Kidney epithelial cell (primary cell): Measurements from ENCODE around the gene DDAH2. TPM values are rescaled to one million over a fixed set of nuclear protein-coding genes. Genes with fewer than 3 reads are reported as not detected.
"Not testable (repeated sequence)": the region's sequence is repeated elsewhere in the genome, so short reads cannot be mapped to it uniquely, and the experiment has no call there.

Experiments used
- DNase-seq: peaks from one replicate; pipeline ENCODE4 v3.0.0-alpha.2; 2010; ENCODE audit warnings: low read depth
- H3K27me3 ChIP-seq: 2 replicates; pipeline ENCODE4 v1.6.0; 2011; ENCODE audit warnings: low read length; ENCODE audit not compliant: control insufficient read depth, insufficient read depth
- H3K36me3 ChIP-seq: 2 replicates; pipeline ENCODE4 v1.5.1; 2011; ENCODE audit warnings: low read length; ENCODE audit not compliant: control insufficient read depth, insufficient read depth
- H3K4me3 ChIP-seq: 2 replicates; pipeline ENCODE4 v1.5.1; 2011; ENCODE audit warnings: low read depth, mild to moderate bottlenecking, control low read depth, low read length
- CTCF ChIP-seq: IDR thresholded peaks from 2 replicates; pipeline ENCODE4 v1.5.1; 2011; ENCODE audit warnings: mild to moderate bottlenecking, moderate library complexity, low read length, control low read depth, inconsistent platforms; ENCODE audit not compliant: insufficient read depth, poor library complexity, severe bottlenecking
- total RNA-seq: library from RNA; depleted of rRNA; stranded (reverse); fragments of >200 nt; gene quantifications from 2 replicates; pipeline ENCODE4 v1.2.3, GENCODE V29; 2015

DDAH2 gene
- total RNA-seq, 1 donor from 2014 or later: 106 TPM

- H3K36me3 ChIP-seq: no peaks in the 10 kb centered on the region
- no peak overlapping the region for H3K4me3 ChIP-seq
- peaks cover 7% of the 10 kb centered on the region for H3K27me3 ChIP-seq
- no peak for DNase-seq
- no peak for TF ChIP-seq CTCF
Measured at GRCh38 chr6:31710523-31711219, 18.4 kb downstream of the DDAH2 start.

- not testable (repeated sequence) for DNase-seq, H3K36me3 ChIP-seq
Measured at GRCh38 chr6:31709157-31709556, 19.9 kb downstream of the DDAH2 start.

GRCh38 chr6:31708224-31708623 is 20.9 kb downstream of the DDAH2 start:
- TF ChIP-seq CTCF: no peak
- H3K4me3 ChIP-seq: no peak overlapping the region
- no peak for DNase-seq

More at GRCh38 chr6:31709157-31709556, 19.9 kb downstream of the DDAH2 start:
- H3K27me3 ChIP-seq, H3K4me3 ChIP-seq: not testable (repeated sequence)

GRCh38 chr6:31707701-31708100 is 21.4 kb downstream of the DDAH2 start:
- Histone ChIP-seq H3K4me3 (no peak overlapping the region), H3K27me3 (peaks cover 3% of the 10 kb centered on the region), H3K36me3 (no peaks in the 10 kb centered on the region)
- no peak for TF ChIP-seq CTCF
- DNase-seq: no peak

More at GRCh38 chr6:31708224-31708623, 20.9 kb downstream of the DDAH2 start:
- H3K27me3 ChIP-seq: peaks cover 3% of the 10 kb centered on the region
- no peaks in the 10 kb centered on the region for H3K36me3 ChIP-seq

- no peak for DNase-seq
- no peak within 1 kb of the TSS for H3K4me3 ChIP-seq
- no peak for TF ChIP-seq CTCF
- peaks cover 3% of the 10 kb centered on the region for H3K27me3 ChIP-seq
- no peaks in the 10 kb centered on the region for H3K36me3 ChIP-seq
Measured at GRCh38 chr6:31706599-31706998, 22.5 kb downstream of the DDAH2 start, which contains the start of gene LY6G6F. LY6G6F (plus strand) TSS chr6:31706866; CDS start chr6:31706907, 41 bp downstream.

GRCh38 chr6:31705931-31706330 is 23.2 kb downstream of the DDAH2 start:
- no peak for DNase-seq
- H3K36me3 ChIP-seq: no peaks in the 10 kb centered on the region
- no peak overlapping the region for H3K4me3 ChIP-seq
- no peaks in the 10 kb centered on the region for H3K27me3 ChIP-seq
- no peak for TF ChIP-seq CTCF
